H1 (cell line): ENCODE results near the gene LAP3. TPM values are rescaled to one million over a fixed set of nuclear protein-coding genes. Genes with fewer than 3 reads are reported as not detected.

ENCODE experiments used
- CTCF ChIA-PET: fragments of 300-600 bp; sonication (Branson Sonifier 250); formaldehyde crosslinking; loops from one replicate; lab custom pipeline; 2021; ENCODE audit not compliant: partially characterized antibody; lab: Charles Lee
- POLR2A ChIA-PET: fragments of 300-600 bp; sonication (Branson Sonifier 250); formaldehyde crosslinking; loops from one replicate; lab custom pipeline; 2021; ENCODE audit warnings: inconsistent platforms; ENCODE audit not compliant: partially characterized antibody; lab: Charles Lee
- DNase-seq, 2 experiments: peaks; one replicate each; pipeline versions ENCODE4 v3.0.0 to v3.0.0-alpha.2; 2010 to 2022; ENCODE audit warnings: low spot score in 2 of 2, low read depth in 1 of 2, mixed read lengths in 1 of 2
- FAIRE-seq: peaks from 2 replicates; lab custom pipeline; 2011; peaks lifted over from hg19 to GRCh38; lab: Jason Lieb, UNC
- H2AFZ ChIP-seq: 2 replicates; pipeline ENCODE4 v1.8.1; 2012; ENCODE audit warnings: low read length, inconsistent platforms
- H2AK5ac ChIP-seq: 2 replicates; pipeline ENCODE4 v1.6.1; 2013; ENCODE audit warnings: low read depth, low read length
- H2BK120ac ChIP-seq: replicated peaks from 2 replicates; pipeline ENCODE3; 2013; ENCODE audit warnings: low read depth, low read length, inconsistent platforms
- H2BK12ac ChIP-seq: 2 replicates; pipeline ENCODE4 v1.6.1; 2013; ENCODE audit warnings: low read depth, low read length
- H2BK15ac ChIP-seq: 2 replicates; pipeline ENCODE4 v1.6.1; 2013; ENCODE audit warnings: low read length
- H2BK20ac ChIP-seq: 2 replicates; pipeline ENCODE4 v1.6.1; 2013; ENCODE audit warnings: low read length
- H2BK5ac ChIP-seq: 2 replicates; pipeline ENCODE4 v1.6.1; 2013; ENCODE audit warnings: low read depth, low read length
- H3K14ac ChIP-seq: 2 replicates; pipeline ENCODE4 v1.6.1; 2013; ENCODE audit warnings: inconsistent platforms; ENCODE audit not compliant: insufficient read length
- H3K18ac ChIP-seq: 2 replicates; pipeline ENCODE4 v1.6.1; 2013; ENCODE audit warnings: low read length; ENCODE audit errors: extremely low read depth
- H3K23ac ChIP-seq: 2 replicates; pipeline ENCODE4 v1.6.1; 2013; ENCODE audit warnings: inconsistent platforms; ENCODE audit not compliant: insufficient read length
- H3K23me2 ChIP-seq: 2 replicates; pipeline ENCODE4 v1.6.1; 2013; ENCODE audit warnings: low read depth, low read length
- H3K27ac ChIP-seq: 2 replicates; pipeline ENCODE4 v1.6.1; 2011; ENCODE audit warnings: low read depth, low read length, inconsistent platforms
- H3K27me3 ChIP-seq, 4 experiments: replicated peaks in 1 of 4; 1 replicate in 1 of 4; 2 replicates in 3 of 4; pipeline versions ENCODE4 v1.6.1 to v1.8.1; 2011 to 2013; ENCODE audit warnings: low read length in 3 of 4, mild to moderate bottlenecking in 3 of 4, inconsistent platforms in 2 of 4, mixed read lengths in 2 of 4, moderate library complexity in 1 of 4; ENCODE audit not compliant: control insufficient read depth in 3 of 4, insufficient read depth in 3 of 4; ENCODE audit errors: extremely low read depth in 1 of 4
- H3K36me3 ChIP-seq, 4 experiments: 2 replicates each; pipeline versions ENCODE4 v1.6.1 to v1.8.1; 2011 to 2013; ENCODE audit warnings: mild to moderate bottlenecking in 4 of 4, low read length in 3 of 4, moderate library complexity in 2 of 4, control low read depth in 1 of 4, inconsistent platforms in 1 of 4; ENCODE audit not compliant: insufficient read depth in 4 of 4, control insufficient read depth in 2 of 4
- H3K4ac ChIP-seq: replicated peaks from 2 replicates; pipeline ENCODE3; 2013; ENCODE audit warnings: low read length, low read depth, mixed read lengths, inconsistent platforms; ENCODE audit not compliant: insufficient read length
- H3K4me1 ChIP-seq, 4 experiments: replicated peaks in 1 of 4; 1 replicate in 1 of 4; 2 replicates in 3 of 4; pipeline versions ENCODE4 v1.6.1 to v1.8.1; 2011 to 2013; ENCODE audit warnings: low read length in 3 of 4, inconsistent platforms in 2 of 4, mixed read lengths in 1 of 4; ENCODE audit not compliant: insufficient read depth in 4 of 4, control insufficient read depth in 3 of 4
- H3K4me2 ChIP-seq, 2 experiments: 2 replicates each; pipeline versions ENCODE4 v1.6.1 to v1.8.1; 2011 to 2013; ENCODE audit warnings: low read depth in 2 of 2, low read length in 2 of 2, control low read depth in 1 of 2, inconsistent platforms in 1 of 2, mild to moderate bottlenecking in 1 of 2; ENCODE audit not compliant: insufficient read depth in 1 of 2
- H3K4me3 ChIP-seq, 4 experiments: fragments of 200-600, 300-600 bp in 1 of 4; sonication (generic), shearing (Covaris generic), sonication (Bioruptor Twin) in 1 of 4; 2 replicates each; pipeline versions ENCODE4 v1.5.1 to v1.8.1; 2011 to 2016; ENCODE audit warnings: low read length in 4 of 4, low read depth in 3 of 4, control low read depth in 2 of 4, inconsistent platforms in 2 of 4, mild to moderate bottlenecking in 2 of 4, mixed read lengths in 1 of 4, moderate library complexity in 1 of 4; ENCODE audit not compliant: insufficient read depth in 2 of 4; ENCODE audit errors: extremely low read depth in 1 of 4
- H3K56ac ChIP-seq: replicated peaks from 2 replicates; pipeline ENCODE3; 2013; ENCODE audit warnings: low read depth, mild to moderate bottlenecking, mixed read lengths, low read length, inconsistent platforms; ENCODE audit not compliant: insufficient read length
- H3K79me1 ChIP-seq: 2 replicates; pipeline ENCODE4 v1.6.1; 2013; ENCODE audit warnings: low read depth, low read length, control low read depth
- H3K79me2 ChIP-seq, 2 experiments: 2 replicates each; pipeline versions ENCODE4 v1.6.1 to v1.8.1; 2012 to 2013; ENCODE audit warnings: low read length in 2 of 2, mild to moderate bottlenecking in 2 of 2, inconsistent platforms in 1 of 2; ENCODE audit not compliant: insufficient read depth in 2 of 2, control insufficient read depth in 1 of 2
- H3K9ac ChIP-seq, 4 experiments: replicated peaks in 1 of 4; 1 replicate in 1 of 4; 2 replicates in 3 of 4; pipeline versions ENCODE4 v1.6.1 to v1.8.1; 2011 to 2013; ENCODE audit warnings: low read depth in 3 of 4, low read length in 3 of 4, control low read depth in 2 of 4, mild to moderate bottlenecking in 2 of 4, moderate library complexity in 2 of 4, inconsistent platforms in 1 of 4; ENCODE audit errors: extremely low read depth in 1 of 4
- H3K9me3 ChIP-seq, 2 experiments: 2 replicates each; pipeline versions ENCODE4 v1.6.1 to v1.8.1; 2012 to 2013; ENCODE audit warnings: mild to moderate bottlenecking in 2 of 2, moderate library complexity in 2 of 2, control low read depth in 1 of 2, inconsistent platforms in 1 of 2, low read depth in 1 of 2, low read length in 1 of 2, mixed read lengths in 1 of 2; ENCODE audit not compliant: insufficient read depth in 2 of 2
- H4K20me1 ChIP-seq, 2 experiments: replicated peaks in 1 of 2; 2 replicates each; pipeline versions ENCODE3 to v1.8.1; 2011 to 2013; ENCODE audit warnings: inconsistent platforms in 2 of 2, low read length in 2 of 2, mild to moderate bottlenecking in 1 of 2; ENCODE audit not compliant: insufficient read depth in 2 of 2, control insufficient read depth in 1 of 2
- H4K5ac ChIP-seq: 2 replicates; pipeline ENCODE4 v1.6.1; 2013; ENCODE audit warnings: low read length, low read depth, mixed read lengths, inconsistent platforms; ENCODE audit not compliant: insufficient read length
- H4K8ac ChIP-seq: 2 replicates; pipeline ENCODE4 v1.8.0; 2013; ENCODE audit warnings: mild to moderate bottlenecking, moderate library complexity, low read length, inconsistent platforms; ENCODE audit not compliant: insufficient read depth; ENCODE audit errors: extremely low read depth
- H4K91ac ChIP-seq: replicated peaks from 2 replicates; pipeline ENCODE3; 2013; ENCODE audit warnings: low read length, mixed read lengths, inconsistent platforms; ENCODE audit not compliant: insufficient read length
- ASH2L ChIP-seq: fragments of 200-600, 300-600 bp; sonication (generic); IDR thresholded peaks from one replicate; pipeline ENCODE4 v1.7.1; 2017; ENCODE audit warnings: low read length
- CHD2 ChIP-seq: IDR thresholded peaks from 2 replicates; pipeline ENCODE4 v1.6.1; 2012; ENCODE audit warnings: low read length, improper control_type of control experiment
- EP300 ChIP-seq, 2 experiments: IDR thresholded peaks; 1 replicate in 1 of 2; 2 replicates in 1 of 2; pipeline ENCODE4 v1.6.1; 2011 to 2012; ENCODE audit warnings: low read depth in 2 of 2, low read length in 2 of 2, mild to moderate bottlenecking in 2 of 2, borderline replicate concordance in 1 of 2, inconsistent platforms in 1 of 2, moderate library complexity in 1 of 2
- KDM1A ChIP-seq: fragments of 200-600, 300-600 bp; sonication (generic); IDR thresholded peaks from 2 replicates; pipeline ENCODE4 v1.7.1; 2016; ENCODE audit warnings: mild to moderate bottlenecking, low read length, borderline replicate concordance
- NRF1 ChIP-seq: IDR thresholded peaks from 2 replicates; pipeline ENCODE4 v1.6.1; 2011; ENCODE audit warnings: mild to moderate bottlenecking, low read depth, low read length, improper control_type of control experiment
- SUZ12 ChIP-seq: fragments of 200-600 bp; sonication (generic); IDR thresholded peaks from 2 replicates; pipeline ENCODE4 v1.6.1; 2012; ENCODE audit warnings: mild to moderate bottlenecking, inconsistent platforms, low read length, moderate library complexity, mixed read lengths
- TAF1 ChIP-seq: IDR thresholded peaks from 2 replicates; pipeline ENCODE4 v1.6.1; 2011; ENCODE audit warnings: mild to moderate bottlenecking, low read depth, low read length
- WGBS, 2 experiments: shearing (Covaris generic) in 1 of 2; methylation state at CpG; one replicate each; pipeline versions ENCODE4 v1.1.6 to v1.1.7; 2013 to 2015; ENCODE audit warnings: low lambda C conversion rate in 2 of 2, mixed read lengths in 2 of 2, inconsistent platforms in 1 of 2, low coverage in 1 of 2, missing lambda C conversion rate in 1 of 2; ENCODE audit not compliant: insufficient replicate concordance in 2 of 2, insufficient coverage in 1 of 2, insufficient read length in 1 of 2; ENCODE audit errors: extremely low coverage in 1 of 2, missing lambda C conversion rate in 1 of 2; 5-methylcytosine and 5-hydroxymethylcytosine counted together
- polyA plus RNA-seq, 7 experiments: library from polyadenylated mRNA; depleted of rRNA in 3 of 7; stranded (reverse) in 5 of 7; unstranded in 2 of 7; fragments of >200 nt in 5 of 7; fragments of 200-250 nt in 2 of 7; gene quantifications; 1 replicate in 5 of 7; 2 replicates in 1 of 7; 4 replicates in 1 of 7; pipeline versions ENCODE4 v1.2.1 to v1.2.3, GENCODE V29; 2011 to 2013; ENCODE audit warnings: missing spikeins in 2 of 7, mixed read lengths in 2 of 7
- total RNA-seq: library from RNA; stranded (reverse); fragmentation: NEBNext Ultra II Directional; extraction: Animal tissue kit (Norgen Biotek cat#: 25700); gene quantifications from 2 replicates; pipeline ENCODE4 v1.2.1, GENCODE V29; 2021

The LAP3 gene
- total and polyA plus RNA-seq, 2 of the 8 experiments (the other 6 are each of a cell fraction or from before 2014, with no cell fraction given): 28.3 to 50.9 TPM

DNA sequence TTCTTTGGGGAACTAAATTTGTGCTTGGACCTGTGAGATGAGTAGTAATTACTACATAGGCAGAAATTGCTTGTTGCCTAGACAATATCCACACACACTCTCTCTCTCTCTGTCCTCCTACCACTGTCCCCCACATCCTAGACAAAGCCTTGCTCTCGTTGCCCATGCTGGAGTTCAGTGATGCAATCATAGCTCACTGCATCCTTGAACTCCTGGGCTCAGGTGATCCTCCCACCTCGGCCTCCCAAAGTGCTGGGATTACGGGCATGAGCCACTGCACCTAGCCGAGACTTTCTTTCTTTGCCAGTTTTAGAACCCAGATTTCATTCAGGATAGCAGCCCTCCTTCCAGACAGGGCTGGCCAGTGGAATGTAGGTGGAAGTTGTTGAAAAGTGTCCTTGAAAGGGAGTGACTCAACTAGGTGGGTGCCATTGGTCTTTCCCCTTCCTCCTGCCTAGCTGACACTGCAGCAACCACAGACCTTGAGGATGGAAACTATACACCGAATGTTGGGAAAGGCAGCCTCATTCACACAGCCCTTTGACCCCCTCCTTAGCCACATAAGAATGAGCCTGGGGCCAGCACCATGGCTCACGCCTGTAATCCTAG, 16.8 kb upstream of the LAP3 start:
- POLR2A ChIA-PET: interaction anchor here (1.0 kb wide), 1 partner anchor 76 kb away, joined by 5 read pairs; no protein-coding TSS in a partner anchor
- H2AFZ ChIP-seq: no peak overlapping the region

More for the DNA sequence above, 16.8 kb upstream of the LAP3 start:
- Histone ChIP-seq H2BK5ac (no peak overlapping the region; the same call in 1 of the 2 replicates), H3K23ac (no peak overlapping the region), H2BK12ac (no peak overlapping the region), H3K18ac (no peak overlapping the region), H3K4ac (no peak overlapping the region), H3K36me3 (no peaks in the 10 kb centered on the region), H2BK15ac (no peak overlapping the region), H3K9ac (no peak overlapping the region), H4K5ac (no peak overlapping the region), H2BK20ac (no peak overlapping the region), H3K56ac (no peak overlapping the region), H3K4me3 (no peak overlapping the region), H2AK5ac (no peak overlapping the region), H3K23me2 (no peaks in the 10 kb centered on the region), H3K4me1 (no peaks in the 10 kb centered on the region), H3K14ac (no peak overlapping the region), H3K79me2 (no peaks in the 10 kb centered on the region), H3K9me3 (no peaks in the 10 kb centered on the region), H3K79me1 (no peaks in the 10 kb centered on the region), H4K20me1 (no peaks in the 10 kb centered on the region), H4K91ac (no peak overlapping the region), H2BK120ac (no peak overlapping the region), H3K4me2 (no peak overlapping the region), H3K27ac (no peak overlapping the region), H3K27me3 (no peaks in the 10 kb centered on the region), H4K8ac (no peak overlapping the region; the same call in 1 of the 2 replicates)
- no peak for DNase-seq
- no peak for TF ChIP-seq ASH2L
- no peak for TF ChIP-seq SUZ12
- TF ChIP-seq NRF1: no peak
- TF ChIP-seq EP300 (IDR thresholded peaks at IDR 0.05; ENCODE audit: borderline replicate concordance in 1 of 2, low read depth in 2 of 2, low read length in 2 of 2): no peak
- no peak for TF ChIP-seq TAF1
- TF ChIP-seq KDM1A: no peak
- no peak for TF ChIP-seq CHD2
- CTCF ChIA-PET: interaction anchor here (2.4 kb wide), 1 partner anchor 11 kb away, joined by 9 read pairs; no protein-coding TSS in a partner anchor
- FAIRE-seq: no peak
- 89% methylated on average over 6 of the region's 6 CpGs; no CpG with 5 or more reads in 1 of the 2 experiments for WGBS, 2 experiments
